Hepatocyte (in vitro differentiated cells): ENCODE data around the gene MARCHF3. TPM values are rescaled to one million over a fixed set of nuclear protein-coding genes. Genes with fewer than 3 reads are reported as not detected.

Experiments
- DNase-seq: peaks from one replicate; pipeline ENCODE4 v3.0.0-alpha.2; 2016; ENCODE audit warnings: low spot score
- H2AFZ ChIP-seq: fragments of 200-600 bp; sonication (generic); 2 replicates; pipeline ENCODE4 v1.6.0; 2016; ENCODE audit warnings: antibody characterized with exemption, mild to moderate bottlenecking
- H3K27ac ChIP-seq: fragments of 200-600 bp; sonication (generic); 2 replicates; pipeline ENCODE4 v1.5.1; 2016; ENCODE audit warnings: mild to moderate bottlenecking
- H3K27me3 ChIP-seq: fragments of 200-600 bp; sonication (generic); 2 replicates; pipeline ENCODE4 v1.6.1; 2016
- H3K36me3 ChIP-seq: fragments of 200-600 bp; sonication (generic); replicated peaks from 2 replicates; pipeline ENCODE4 v1.5.1; 2016; ENCODE audit warnings: low read depth; ENCODE audit not compliant: insufficient read depth
- H3K4me1 ChIP-seq: fragments of 200-600 bp; sonication (generic); 2 replicates; pipeline ENCODE4 v1.5.1; 2016; ENCODE audit warnings: mild to moderate bottlenecking, moderate library complexity; ENCODE audit not compliant: insufficient read depth
- H3K4me2 ChIP-seq: fragments of 200-600 bp; sonication (generic); 2 replicates; pipeline ENCODE4 v1.6.0; 2016
- H3K4me3 ChIP-seq: fragments of 200-600 bp; sonication (generic); 2 replicates; pipeline ENCODE4 v1.5.1; 2016; ENCODE audit warnings: mild to moderate bottlenecking
- H3K79me2 ChIP-seq: fragments of 200-600 bp; sonication (generic); 2 replicates; pipeline ENCODE4 v1.6.0; 2017; ENCODE audit warnings: mild to moderate bottlenecking
- H3K9me2 ChIP-seq: fragments of 200-600 bp; sonication (generic); replicated peaks from 2 replicates; pipeline ENCODE4 v1.6.0; 2017; ENCODE audit warnings: mild to moderate bottlenecking; ENCODE audit not compliant: insufficient read depth
- H3K9me3 ChIP-seq: fragments of 200-600 bp; sonication (generic); 2 replicates; pipeline ENCODE4 v1.5.1; 2016; ENCODE audit warnings: low read depth, mild to moderate bottlenecking
- H4K20me1 ChIP-seq: fragments of 200-600 bp; sonication (generic); 2 replicates; pipeline ENCODE4 v1.6.0; 2016; ENCODE audit warnings: mild to moderate bottlenecking; ENCODE audit not compliant: insufficient read depth, poor library complexity, severe bottlenecking
- EZH2 ChIP-seq: fragments of 200-600 bp; sonication (generic); IDR thresholded peaks from 2 replicates; pipeline ENCODE4 v1.6.1; 2016; ENCODE audit warnings: antibody characterized with exemption, mild to moderate bottlenecking, borderline replicate concordance
- EZH2phosphoT487 ChIP-seq: fragments of 200-600 bp; sonication (generic); IDR thresholded peaks from one replicate; pipeline ENCODE4 v1.6.1; 2018; ENCODE audit warnings: antibody characterized with exemption, mild to moderate bottlenecking, low read depth, moderate library complexity; ENCODE audit not compliant: unreplicated experiment, severe bottlenecking
- WGBS: methylation state at CpG from one replicate; pipeline ENCODE4 v1.1.6; 2016; ENCODE audit warnings: low lambda C conversion rate; ENCODE audit errors: missing lambda C conversion rate; 5-methylcytosine and 5-hydroxymethylcytosine counted together
- polyA plus RNA-seq: library from polyadenylated mRNA; unstranded; fragments of >200 nt; fragmentation: Nextera tagmentation; extraction: Ambion mirVana; gene quantifications from 2 replicates; pipeline ENCODE4 v1.2.1, GENCODE V29; 2016
- total RNA-seq: library from RNA; depleted of rRNA; stranded (reverse); fragments of >200 nt; gene quantifications from 2 replicates; pipeline ENCODE4 v1.2.3, GENCODE V29; 2014
- TF ChIP-seq, protein P1 (sequence below): fragments of 200-600 bp; sonication (generic); IDR thresholded peaks from 2 replicates; pipeline ENCODE4 v1.5.1; 2016; ENCODE audit warnings: antibody characterized with exemption, mild to moderate bottlenecking; ENCODE audit not compliant: poor library complexity

MARCHF3 gene
- total and polyA plus RNA-seq, 2 experiments from 2014 or later, result 9.4 to 20.4 TPM

DNA sequence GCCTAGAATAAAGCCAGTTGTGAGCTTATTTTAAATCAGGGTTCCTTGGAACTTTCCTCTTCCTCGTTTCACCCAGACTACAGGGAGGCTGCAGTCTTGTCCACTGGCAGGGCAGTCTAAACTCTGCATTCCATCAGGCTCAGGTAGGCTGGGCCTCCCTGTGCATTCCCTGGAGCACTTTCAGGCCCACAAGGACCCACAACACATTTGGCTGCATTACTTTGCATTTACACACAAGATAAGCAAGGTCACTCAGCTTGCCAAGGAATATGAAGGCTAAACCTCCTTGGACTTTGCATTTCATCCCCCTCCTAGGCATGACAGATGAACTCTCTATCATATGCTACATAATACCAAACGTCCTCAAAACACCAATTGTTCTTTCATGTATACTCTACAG, 104.2 kb downstream of the MARCHF3 start:
- no peaks in the 10 kb centered on the region for H3K79me2 ChIP-seq
- 55% methylated on average over 2 of the region's 2 CpGs for WGBS
- no peaks in the 10 kb centered on the region for H3K27me3 ChIP-seq
- no peak for DNase-seq
- no peak overlapping the region for H2AFZ ChIP-seq
- no peaks in the 10 kb centered on the region for H4K20me1 ChIP-seq
- H3K27ac ChIP-seq, result no peak overlapping the region
- TF ChIP-seq, protein P1, sequence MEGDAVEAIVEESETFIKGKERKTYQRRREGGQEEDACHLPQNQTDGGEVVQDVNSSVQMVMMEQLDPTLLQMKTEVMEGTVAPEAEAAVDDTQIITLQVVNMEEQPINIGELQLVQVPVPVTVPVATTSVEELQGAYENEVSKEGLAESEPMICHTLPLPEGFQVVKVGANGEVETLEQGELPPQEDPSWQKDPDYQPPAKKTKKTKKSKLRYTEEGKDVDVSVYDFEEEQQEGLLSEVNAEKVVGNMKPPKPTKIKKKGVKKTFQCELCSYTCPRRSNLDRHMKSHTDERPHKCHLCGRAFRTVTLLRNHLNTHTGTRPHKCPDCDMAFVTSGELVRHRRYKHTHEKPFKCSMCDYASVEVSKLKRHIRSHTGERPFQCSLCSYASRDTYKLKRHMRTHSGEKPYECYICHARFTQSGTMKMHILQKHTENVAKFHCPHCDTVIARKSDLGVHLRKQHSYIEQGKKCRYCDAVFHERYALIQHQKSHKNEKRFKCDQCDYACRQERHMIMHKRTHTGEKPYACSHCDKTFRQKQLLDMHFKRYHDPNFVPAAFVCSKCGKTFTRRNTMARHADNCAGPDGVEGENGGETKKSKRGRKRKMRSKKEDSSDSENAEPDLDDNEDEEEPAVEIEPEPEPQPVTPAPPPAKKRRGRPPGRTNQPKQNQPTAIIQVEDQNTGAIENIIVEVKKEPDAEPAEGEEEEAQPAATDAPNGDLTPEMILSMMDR, result no peak
- no peak for TF ChIP-seq EZH2
- no peak for TF ChIP-seq EZH2phosphoT487
- H3K9me3 ChIP-seq, result no peaks in the 10 kb centered on the region
- no peak overlapping the region for H3K4me3 ChIP-seq
- H3K4me2 ChIP-seq, result no peak overlapping the region
- no peaks in the 10 kb centered on the region for H3K9me2 ChIP-seq
- no peaks in the 10 kb centered on the region for H3K4me1 ChIP-seq
- no peaks in the 10 kb centered on the region for H3K36me3 ChIP-seq

DNA sequence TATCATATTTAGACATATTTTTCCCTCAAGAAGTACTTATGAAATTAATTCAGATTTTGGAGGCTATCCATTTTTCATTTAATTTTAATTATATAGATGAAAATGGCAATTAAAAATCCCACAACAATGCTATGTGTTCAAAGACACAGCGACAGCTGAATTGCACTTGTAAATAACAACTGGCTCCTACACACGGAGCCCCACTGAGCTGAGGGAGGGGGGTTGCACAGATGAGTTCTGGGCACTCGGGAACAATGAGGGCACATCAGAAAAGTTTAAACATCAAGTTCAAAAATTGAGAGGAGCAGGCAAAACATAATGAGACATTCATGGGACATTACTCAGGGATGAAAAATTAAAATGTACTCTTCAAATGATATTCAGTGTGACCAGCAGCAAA, 104.9 kb downstream of the MARCHF3 start:
- Histone ChIP-seq H3K36me3 (no peaks in the 10 kb centered on the region), H3K9me2 (no peaks in the 10 kb centered on the region), H3K79me2 (no peaks in the 10 kb centered on the region), H2AFZ (no peak overlapping the region), H3K27ac (no peak overlapping the region), H3K27me3 (no peaks in the 10 kb centered on the region), H3K9me3 (no peaks in the 10 kb centered on the region), H3K4me3 (no peak overlapping the region), H3K4me2 (no peak overlapping the region), H3K4me1 (no peaks in the 10 kb centered on the region), H4K20me1 (no peaks in the 10 kb centered on the region)
- DNase-seq, result no peak
- WGBS, result 77% methylated on average over 3 of the region's 3 CpGs
- TF ChIP-seq, protein P1, result no peak
- TF ChIP-seq EZH2, result no peak
- no peak for TF ChIP-seq EZH2phosphoT487

DNA sequence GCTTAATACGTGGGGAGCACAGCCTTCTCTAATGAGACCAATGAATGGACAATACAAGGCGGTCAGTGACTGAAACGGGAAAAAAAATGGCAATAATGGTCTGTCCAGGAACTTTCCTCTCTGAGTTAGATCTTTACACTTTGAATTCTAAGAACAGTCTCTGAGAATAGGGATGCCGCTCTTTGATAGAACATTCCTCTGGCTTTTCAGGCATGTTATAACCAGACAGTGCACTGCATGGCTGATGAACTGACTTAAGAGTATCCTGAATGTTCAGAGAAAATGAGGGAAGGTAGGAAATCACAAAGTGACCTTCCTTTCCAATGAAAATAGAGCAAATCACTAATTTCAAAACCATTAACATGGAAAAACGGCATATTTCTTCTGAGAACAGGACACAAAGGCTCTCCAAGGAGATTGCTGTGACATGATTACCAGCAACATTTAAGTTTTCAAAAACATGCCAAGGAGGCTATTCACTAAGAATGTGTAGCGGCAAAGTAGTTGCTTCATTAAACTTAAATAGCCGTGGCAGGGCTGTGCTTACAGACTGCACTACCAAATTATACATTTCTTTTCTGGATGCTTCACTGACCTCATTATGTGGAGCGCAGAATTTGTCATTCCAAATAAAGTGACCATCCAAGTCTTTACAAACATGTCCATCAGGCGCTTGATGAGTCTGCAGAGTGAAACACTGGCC, 105.9 kb downstream of the MARCHF3 start:
- Histone ChIP-seq H3K79me2 (no peaks in the 10 kb centered on the region), H4K20me1 (no peaks in the 10 kb centered on the region), H3K36me3 (no peaks in the 10 kb centered on the region), H3K4me3 (no peak overlapping the region), H3K27ac (no peak overlapping the region), H3K9me2 (no peaks in the 10 kb centered on the region), H3K27me3 (no peaks in the 10 kb centered on the region), H3K4me2 (no peak overlapping the region), H3K9me3 (no peaks in the 10 kb centered on the region), H2AFZ (no peak overlapping the region), H3K4me1 (no peaks in the 10 kb centered on the region)
- TF ChIP-seq EZH2 (no peak), EZH2phosphoT487 (no peak)
- TF ChIP-seq, protein P1, result no peak
- no peak for DNase-seq
- 94% methylated on average over 9 of the region's 9 CpGs for WGBS
